NCI-H1092 (cell line): Measurements from ENCODE around the gene BCL11B.
"Not testable (repeated sequence)": the region's sequence is repeated elsewhere in the genome, so short reads cannot be mapped to it uniquely, and the experiment has no call there.

Source experiments
- DNase-seq: peaks from one replicate; lab custom pipeline; 2025; lab: John Stamatoyannopoulos, UW

Gene BCL11B

GRCh38 chr14:99199846-99200653 is 71.9 kb downstream of the BCL11B start:
- no peak for DNase-seq

GRCh38 chr14:99198746-99199502 is 73.1 kb downstream of the BCL11B start:
- no peak for DNase-seq

- DNase-seq: no peak
These were observed 75.7 kb downstream of the BCL11B start for GRCh38 chr14:99196310-99196650.

- DNase-seq: peak; percentile 44
These were observed 76.2 kb downstream of the BCL11B start for GRCh38 chr14:99195602-99196309.

- no peak for DNase-seq
These were observed 77.3 kb downstream of the BCL11B start for GRCh38 chr14:99194736-99195135.

GRCh38 chr14:99194136-99194535 is 77.9 kb downstream of the BCL11B start:
- no peak for DNase-seq

GRCh38 chr14:99192830-99193229 is 79.2 kb downstream of the BCL11B start:
- no peak for DNase-seq

GRCh38 chr14:99192028-99192621 is 79.9 kb downstream of the BCL11B start:
- peak; percentile 53 for DNase-seq

GRCh38 chr14:99191395-99192027 is 80.5 kb downstream of the BCL11B start:
- DNase-seq: no peak

- DNase-seq: no peak
These were observed 81.2 kb downstream of the BCL11B start for GRCh38 chr14:99190696-99191394.

GRCh38 chr14:99189201-99189801 is 82.7 kb downstream of the BCL11B start:
- DNase-seq: no peak

- no peak for DNase-seq
These were observed 83.2 kb downstream of the BCL11B start for GRCh38 chr14:99188731-99189191.

GRCh38 chr14:99187858-99188257 is 84.1 kb downstream of the BCL11B start:
- no peak for DNase-seq

- DNase-seq: no peak
These were observed 84.9 kb downstream of the BCL11B start for GRCh38 chr14:99186956-99187690.

- not testable (repeated sequence) for DNase-seq
These were observed 85.7 kb downstream of the BCL11B start for GRCh38 chr14:99186336-99186735.

GRCh38 chr14:99185436-99186068 is 86.4 kb downstream of the BCL11B start:
- DNase-seq: no peak

GRCh38 chr14:99183716-99184115 is 88.3 kb downstream of the BCL11B start:
- DNase-seq: no peak

GRCh38 chr14:99183311-99183710 is 88.7 kb downstream of the BCL11B start:
- DNase-seq: no peak

GRCh38 chr14:99182548-99183250 is 89.3 kb downstream of the BCL11B start:
- no peak for DNase-seq
